ENCODE data around the gene ATXN1L. TPM values are rescaled to one million over a fixed set of nuclear protein-coding genes. Genes with fewer than 3 reads are reported as not detected.

Gene ATXN1L
- polyA plus RNA-seq, 1 of the 3 experiments (the other 2 are of a cell fraction), result 8.0 TPM

DNA sequence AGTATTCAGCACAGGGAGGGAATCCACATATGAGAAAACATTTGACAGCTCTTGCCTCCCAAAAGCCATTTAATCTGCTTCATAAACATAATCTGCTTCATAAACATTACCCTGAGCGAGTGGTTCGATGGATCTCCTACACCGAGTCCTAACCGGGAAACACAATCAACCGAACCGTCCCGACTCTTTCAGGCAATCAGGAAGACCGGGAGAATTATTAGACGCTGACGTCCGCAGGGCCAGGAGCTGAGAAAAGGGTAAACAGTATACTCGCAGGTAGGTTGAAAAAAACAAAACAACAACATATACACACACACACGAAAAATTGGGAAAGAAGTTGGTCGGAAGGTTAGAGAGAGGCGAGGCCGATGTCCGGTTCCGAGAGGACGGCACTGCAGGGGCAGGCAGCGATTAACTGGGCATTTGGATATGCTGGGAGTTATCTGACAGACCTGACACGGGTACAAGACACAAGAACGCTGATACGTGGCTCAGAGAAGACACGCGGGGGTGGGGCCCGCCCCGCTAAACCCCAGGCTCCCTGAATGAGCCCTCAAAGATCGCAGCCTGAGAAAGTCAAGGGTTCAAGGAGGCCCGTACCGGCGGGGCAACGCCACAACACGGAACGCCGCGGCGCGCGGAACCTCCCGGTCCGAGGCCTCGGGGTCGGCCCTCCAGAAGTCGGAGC is 37.7 kb upstream of the ATXN1L start:
- peak overlapping the region; percentile 77 for H2AFZ ChIP-seq (ENCODE audit: low read depth)
- no peaks in the 10 kb centered on the region for H3F3A ChIP-seq (replicated peaks; ENCODE audit: insufficient read depth)
- whole genome bisulfite sequencing (ENCODE audit: low lambda C conversion rate), result 3% methylated on average over 21 of the region's 44 CpGs
- H3K4me1 ChIP-seq (ENCODE audit: control insufficient read depth in 1 of 2, insufficient read depth in 2 of 2, low read depth in 1 of 2, low read length in 1 of 2), result peaks cover 5 to 9% of the 10 kb centered on the region in 2 experiments; a peak in 2 of 4 replicates
- peak overlapping the region; percentile 94 to 97 for H3K27ac ChIP-seq (ENCODE audit: low read depth in 2 of 2, low read length in 1 of 2)
- ChIA-PET POLR2A (interaction anchor here (0.7 to 1.2 kb wide), 3 partner anchors 38 to 153 kb away, joined by 3 to 6 read pairs (median 3); partner anchors contain the start of gene ATXN1L), CTCF (interaction anchor here (0.5 to 1.5 kb wide), 7 partner anchors 15 to 153 kb away, joined by 3 to 6 read pairs (median 3); no protein-coding TSS in a partner anchor)
- no peaks in the 10 kb centered on the region for H3K9me3 ChIP-seq
- peak overlapping the region; percentile 77 for H3K4me2 ChIP-seq
- peak overlapping the region; percentile 94 for H3K9ac ChIP-seq
- peaks cover 26% of the 10 kb centered on the region; the same call in 1 of the 2 replicates for H4K20me1 ChIP-seq (ENCODE audit: insufficient read depth)
- peaks cover 56% of the 10 kb centered on the region for H3K79me2 ChIP-seq (ENCODE audit: insufficient read depth)
- no peaks in the 10 kb centered on the region for H3K27me3 ChIP-seq (ENCODE audit: insufficient read depth)
- no peak for TF ChIP-seq EP300 (IDR thresholded peaks at IDR 0.05; ENCODE audit: borderline replicate concordance in 1 of 2, low read depth in 1 of 2, low read length in 1 of 2)
- TF ChIP-seq RCOR1 (IDR thresholded peaks at IDR 0.05; ENCODE audit: low read length), result no peak
- no peak for TF ChIP-seq ZBTB33 (IDR thresholded peaks at IDR 0.05; ENCODE audit: borderline replicate concordance, low read depth)
- TF ChIP-seq RFX5 (IDR thresholded peaks at IDR 0.05; ENCODE audit: low read length), result no peak
- TF ChIP-seq, protein P1, sequence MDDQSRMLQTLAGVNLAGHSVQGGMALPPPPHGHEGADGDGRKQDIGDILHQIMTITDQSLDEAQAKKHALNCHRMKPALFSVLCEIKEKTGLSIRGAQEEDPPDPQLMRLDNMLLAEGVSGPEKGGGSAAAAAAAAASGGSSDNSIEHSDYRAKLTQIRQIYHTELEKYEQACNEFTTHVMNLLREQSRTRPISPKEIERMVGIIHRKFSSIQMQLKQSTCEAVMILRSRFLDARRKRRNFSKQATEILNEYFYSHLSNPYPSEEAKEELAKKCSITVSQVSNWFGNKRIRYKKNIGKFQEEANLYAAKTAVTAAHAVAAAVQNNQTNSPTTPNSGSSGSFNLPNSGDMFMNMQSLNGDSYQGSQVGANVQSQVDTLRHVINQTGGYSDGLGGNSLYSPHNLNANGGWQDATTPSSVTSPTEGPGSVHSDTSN (IDR thresholded peaks at IDR 0.05), result no peak
- no peak for TF ChIP-seq TCF12 (IDR thresholded peaks at IDR 0.05)
- no peak for DNase-seq
- H3K36me3 ChIP-seq (replicated peaks in 1 of 2; ENCODE audit: control insufficient read depth in 1 of 2, insufficient read depth in 2 of 2, low read length in 1 of 2), result peaks cover 0 to 15% of the 10 kb centered on the region in 2 experiments
- H3K9me2 ChIP-seq, result no peaks in the 10 kb centered on the region
- H3K4me3 ChIP-seq (ENCODE audit: low read depth in 2 of 2, low read length in 1 of 2), result peak overlapping the region; percentile 73 to 94

DNA sequence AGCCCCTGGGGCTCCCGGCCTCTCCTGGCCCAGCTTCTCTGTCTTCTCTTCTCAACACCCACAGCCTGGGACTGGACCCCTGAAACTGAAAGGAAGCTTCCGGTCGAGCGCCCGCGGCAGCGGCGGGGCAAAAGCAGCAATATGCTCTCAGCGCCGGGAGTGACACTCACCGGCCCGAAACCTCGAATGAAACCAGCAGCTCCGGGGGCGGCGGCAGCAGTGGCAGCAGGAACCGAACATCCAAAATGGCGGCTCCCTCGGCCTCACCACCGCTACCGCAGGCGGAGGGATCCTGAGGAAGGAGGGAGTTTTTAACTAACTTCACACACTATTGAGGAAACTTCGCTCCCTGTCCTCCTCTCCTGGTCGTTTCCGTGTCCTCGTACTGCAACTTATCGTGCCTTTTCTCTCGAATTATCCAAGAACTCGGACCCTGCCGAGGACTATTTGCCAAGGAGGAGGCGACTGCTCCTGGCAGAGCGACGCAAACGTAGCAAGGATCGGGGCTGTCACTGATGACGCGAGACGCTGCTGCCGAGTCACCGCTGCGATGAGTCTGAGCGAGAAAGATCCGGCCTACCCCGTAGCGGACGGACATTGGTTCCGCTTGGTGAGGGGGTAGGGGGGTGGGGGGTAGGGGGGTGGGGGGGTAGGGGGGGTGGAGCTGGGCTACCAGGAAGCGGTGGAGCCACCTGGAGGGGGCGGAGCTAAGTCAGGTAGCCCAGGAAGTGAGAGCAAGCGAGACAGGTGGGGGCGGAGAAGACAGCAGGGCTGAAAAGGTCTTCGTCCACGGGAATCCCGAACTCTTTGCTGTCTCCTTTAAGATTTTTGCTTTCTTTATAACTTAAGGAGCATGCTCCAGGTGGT is 37.0 kb upstream of the ATXN1L start, which contains the start of gene AP1G1:
Gene AP1G1 (minus strand): TSS at position 242 of the 867 bp plus-strand sequence. CDS start 19,355 bp downstream, outside the sequence.
- 2% methylated on average over 34 of the region's 54 CpGs for WGBS (ENCODE audit: low lambda C conversion rate)
- TF ChIP-seq YY1 (IDR thresholded peaks at IDR 0.05; ENCODE audit: low read depth) (peak; percentile 98), GATA2 (CRISPR knock-in tag; IDR thresholded peaks at IDR 0.05) (no peak), ELF1 (IDR thresholded peaks at IDR 0.05) (peak; percentile 60; the same call in 1 of the 2 replicates), NRF1 (IDR thresholded peaks at IDR 0.05; ENCODE audit: low read depth, low read length) (no peak), NFIC (IDR thresholded peaks at IDR 0.05; ENCODE audit: borderline replicate concordance) (no peak; the same call in 1 of the 2 replicates), POLR2AphosphoS5 (IDR thresholded peaks at IDR 0.05; ENCODE audit: low read depth, low read length) (peak; percentile 51; the same call in 1 of the 2 replicates), MXI1 (IDR thresholded peaks at IDR 0.05; ENCODE audit: low read depth, low read length) (no peak; the same call in 1 of the 2 replicates), GABPA (IDR thresholded peaks at IDR 0.05; ENCODE audit: low read depth) (peak; percentile 56), TCF12 (IDR thresholded peaks at IDR 0.05) (0 out of 2 replicates have a peak, but pooled peaks have one; percentile 2), FOSL2 (IDR thresholded peaks at IDR 0.05; ENCODE audit: borderline replicate concordance, low read depth) (peak; percentile 9; the same call in 1 of the 2 replicates), TAF1 (IDR thresholded peaks at IDR 0.05; ENCODE audit: borderline replicate concordance, low read depth, low read length) (peak; percentile 92), JUND (IDR thresholded peaks at IDR 0.05) (0 out of 2 replicates have a peak, but pooled peaks have one; percentile 6), CHD2 (IDR thresholded peaks at IDR 0.05; ENCODE audit: low read length, partially characterized antibody) (peak; percentile 93), FOXJ3 (CRISPR knock-in tag; IDR thresholded peaks at IDR 0.05) (peak; percentile 54; the same call in 1 of the 2 replicates)
- TF ChIP-seq, protein P2, sequence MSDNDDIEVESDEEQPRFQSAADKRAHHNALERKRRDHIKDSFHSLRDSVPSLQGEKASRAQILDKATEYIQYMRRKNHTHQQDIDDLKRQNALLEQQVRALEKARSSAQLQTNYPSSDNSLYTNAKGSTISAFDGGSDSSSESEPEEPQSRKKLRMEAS (IDR thresholded peaks at IDR 0.05; ENCODE audit: low read depth), result peak; percentile 73; the same call in 1 of the 2 replicates
- TF ChIP-seq, protein P1 (IDR thresholded peaks at IDR 0.05), result peak; percentile 82
- peak within 1 kb of the TSS; percentile 94 to 97 for H3K27ac ChIP-seq (ENCODE audit: low read depth in 2 of 2, low read length in 1 of 2)
- H4K20me1 ChIP-seq (ENCODE audit: insufficient read depth), result peaks cover 20% of the 10 kb centered on the region; the same call in 1 of the 2 replicates
- H3K79me2 ChIP-seq (ENCODE audit: insufficient read depth), result peaks cover 48% of the 10 kb centered on the region
- peaks cover 0 to 10% of the 10 kb centered on the region in 2 experiments for H3K36me3 ChIP-seq (replicated peaks in 1 of 2; ENCODE audit: control insufficient read depth in 1 of 2, insufficient read depth in 2 of 2, low read length in 1 of 2)
- peak within 1 kb of the TSS; percentile 95 for H2AFZ ChIP-seq (ENCODE audit: low read depth)
- ChIA-PET CTCF (interaction anchor here (0.7 to 1.5 kb wide), 5 partner anchors 18 to 606 kb away, joined by 3 to 6 read pairs (median 3); no protein-coding TSS in a partner anchor), POLR2A (interaction anchor here (0.7 to 1.2 kb wide), 3 partner anchors 37 to 153 kb away, joined by 3 to 6 read pairs (median 3); partner anchors contain the start of gene ATXN1L)
- peak within 1 kb of the TSS; percentile 94 for H3K9ac ChIP-seq
- H3K4me1 ChIP-seq (ENCODE audit: control insufficient read depth in 1 of 2, insufficient read depth in 2 of 2, low read depth in 1 of 2, low read length in 1 of 2), result peaks cover 5 to 9% of the 10 kb centered on the region in 2 experiments; a peak in 2 of 4 replicates
- no peaks in the 10 kb centered on the region for H3K27me3 ChIP-seq (ENCODE audit: insufficient read depth)
- H3K9me2 ChIP-seq, result no peaks in the 10 kb centered on the region
- peak within 1 kb of the TSS; percentile 73 to 94 for H3K4me3 ChIP-seq (ENCODE audit: low read depth in 2 of 2, low read length in 1 of 2)
- H3F3A ChIP-seq (replicated peaks; ENCODE audit: insufficient read depth), result no peaks in the 10 kb centered on the region
- H3K9me3 ChIP-seq, result no peaks in the 10 kb centered on the region
- peak; percentile 96 for DNase-seq
- H3K4me2 ChIP-seq, result peak within 1 kb of the TSS; percentile 79

All from SK-N-SH (cell line).